Measurements from ENCODE around the gene GALNT18.

DNA sequence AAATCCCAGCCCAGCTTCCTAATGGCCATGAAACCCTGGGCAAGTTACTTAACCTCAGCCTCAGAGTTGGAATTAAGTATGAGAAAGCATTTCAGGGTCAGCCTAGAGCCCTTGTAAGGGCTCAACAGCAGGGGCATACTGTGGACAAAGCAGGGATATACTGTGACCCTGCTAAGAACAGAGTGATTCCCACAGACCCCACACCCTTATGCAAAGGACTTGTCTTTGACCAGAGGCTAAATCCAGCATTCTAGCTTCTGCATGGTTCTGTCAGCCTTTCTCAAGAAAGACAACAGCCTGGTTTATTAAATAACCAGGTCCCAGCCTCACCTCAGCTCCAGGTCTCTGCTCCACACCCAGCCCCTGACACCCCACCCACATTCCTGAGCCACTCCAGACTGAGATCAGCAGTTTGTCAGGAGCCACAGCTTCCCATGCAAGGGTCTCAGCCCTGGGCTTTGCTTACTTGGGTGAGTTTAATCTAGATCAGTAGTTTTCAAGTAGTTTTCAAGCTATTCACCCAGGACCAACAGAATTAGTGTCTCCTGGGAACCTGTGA is 69.2 kb downstream of the GALNT18 start:
- TF ChIP-seq, protein P1, sequence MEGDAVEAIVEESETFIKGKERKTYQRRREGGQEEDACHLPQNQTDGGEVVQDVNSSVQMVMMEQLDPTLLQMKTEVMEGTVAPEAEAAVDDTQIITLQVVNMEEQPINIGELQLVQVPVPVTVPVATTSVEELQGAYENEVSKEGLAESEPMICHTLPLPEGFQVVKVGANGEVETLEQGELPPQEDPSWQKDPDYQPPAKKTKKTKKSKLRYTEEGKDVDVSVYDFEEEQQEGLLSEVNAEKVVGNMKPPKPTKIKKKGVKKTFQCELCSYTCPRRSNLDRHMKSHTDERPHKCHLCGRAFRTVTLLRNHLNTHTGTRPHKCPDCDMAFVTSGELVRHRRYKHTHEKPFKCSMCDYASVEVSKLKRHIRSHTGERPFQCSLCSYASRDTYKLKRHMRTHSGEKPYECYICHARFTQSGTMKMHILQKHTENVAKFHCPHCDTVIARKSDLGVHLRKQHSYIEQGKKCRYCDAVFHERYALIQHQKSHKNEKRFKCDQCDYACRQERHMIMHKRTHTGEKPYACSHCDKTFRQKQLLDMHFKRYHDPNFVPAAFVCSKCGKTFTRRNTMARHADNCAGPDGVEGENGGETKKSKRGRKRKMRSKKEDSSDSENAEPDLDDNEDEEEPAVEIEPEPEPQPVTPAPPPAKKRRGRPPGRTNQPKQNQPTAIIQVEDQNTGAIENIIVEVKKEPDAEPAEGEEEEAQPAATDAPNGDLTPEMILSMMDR (conservative IDR thresholded peaks at IDR 0.05; ENCODE audit: low read length) = no peak
- no peak for TF ChIP-seq EZH2phosphoT487 (IDR thresholded peaks at IDR 0.05; ENCODE audit: borderline replicate concordance, low read depth, low read length)

All from OCI-LY7 (cell line).